Measurements from ENCODE around the gene STK17A.
"Not testable (repeated sequence)": the region's sequence is repeated elsewhere in the genome, so short reads cannot be mapped to it uniquely, and the experiment has no call there.

STK17A gene

GRCh38 chr7:43666938-43667337 lies 84.0 kb downstream of the STK17A start:
- no peak overlapping the region for H3K4me2 ChIP-seq
- no peaks in the 10 kb centered on the region for H3K27me3 ChIP-seq (ENCODE audit: insufficient read depth, low read depth)
- H3K36me3 ChIP-seq (ENCODE audit: insufficient read depth): 0 out of 2 replicates have a peak, but pooled peaks cover 3% of the 10 kb centered on the region
- no peak overlapping the region for H3K4me3 ChIP-seq (IDR thresholded peaks at IDR 0.05; ENCODE audit: insufficient read depth, low read depth, low read length)
- H3K27ac ChIP-seq: no peak overlapping the region
- H3K9ac ChIP-seq: no peak overlapping the region
- H4K20me1 ChIP-seq (ENCODE audit: insufficient read depth): no peaks in the 10 kb centered on the region
- peaks cover 18% of the 10 kb centered on the region for H3K4me1 ChIP-seq (ENCODE audit: low read depth, poor library complexity, severe bottlenecking)
- no peak for TF ChIP-seq CTCF (conservative IDR thresholded peaks at IDR 0.05; ENCODE audit: low read depth, low read length)
- H2AFZ ChIP-seq (ENCODE audit: low read depth): no peak overlapping the region
- peaks cover 78% of the 10 kb centered on the region for H3K79me2 ChIP-seq (ENCODE audit: insufficient read depth, low read depth)

GRCh38 chr7:43668035-43668434 lies 85.1 kb downstream of the STK17A start:
- Histone ChIP-seq H3K79me2 (ENCODE audit: insufficient read depth, low read depth) (peaks cover 85% of the 10 kb centered on the region), H4K20me1 (ENCODE audit: insufficient read depth) (no peaks in the 10 kb centered on the region), H3K36me3 (ENCODE audit: insufficient read depth) (0 out of 2 replicates have a peak, but pooled peaks cover 3% of the 10 kb centered on the region), H3K4me1 (ENCODE audit: low read depth, poor library complexity, severe bottlenecking) (peaks cover 18% of the 10 kb centered on the region), H3K4me2 (no peak overlapping the region), H3K27me3 (ENCODE audit: insufficient read depth, low read depth) (no peaks in the 10 kb centered on the region), H2AFZ (ENCODE audit: low read depth) (no peak overlapping the region), H3K4me3 (IDR thresholded peaks at IDR 0.05; ENCODE audit: insufficient read depth, low read depth, low read length) (no peak overlapping the region), H3K9ac (no peak overlapping the region), H3K27ac (no peak overlapping the region)
- no peak for TF ChIP-seq CTCF (conservative IDR thresholded peaks at IDR 0.05; ENCODE audit: low read depth, low read length)

GRCh38 chr7:43669286-43670081 lies 86.6 kb downstream of the STK17A start:
- H3K27me3 ChIP-seq (ENCODE audit: insufficient read depth, low read depth): no peaks in the 10 kb centered on the region
- H3K36me3 ChIP-seq (ENCODE audit: insufficient read depth): 0 out of 2 replicates have a peak, but pooled peaks cover 3% of the 10 kb centered on the region
- 0 out of 2 replicates have a peak, but pooled peaks cover 8% of the 10 kb centered on the region for H4K20me1 ChIP-seq (ENCODE audit: insufficient read depth)
- no peak overlapping the region for H3K4me2 ChIP-seq
- H3K79me2 ChIP-seq (ENCODE audit: insufficient read depth, low read depth): peaks cover 96% of the 10 kb centered on the region
- H3K4me3 ChIP-seq (IDR thresholded peaks at IDR 0.05; ENCODE audit: insufficient read depth, low read depth, low read length): no peak overlapping the region
- H2AFZ ChIP-seq (ENCODE audit: low read depth): no peak overlapping the region
- H3K27ac ChIP-seq: no peak overlapping the region
- H3K9ac ChIP-seq: no peak overlapping the region
- peaks cover 18% of the 10 kb centered on the region for H3K4me1 ChIP-seq (ENCODE audit: low read depth, poor library complexity, severe bottlenecking)
- TF ChIP-seq CTCF (conservative IDR thresholded peaks at IDR 0.05; ENCODE audit: low read depth, low read length): no peak

- H3K4me2 ChIP-seq: no peak overlapping the region
- H4K20me1 ChIP-seq (ENCODE audit: insufficient read depth): 0 out of 2 replicates have a peak, but pooled peaks cover 8% of the 10 kb centered on the region
- H3K79me2 ChIP-seq (ENCODE audit: insufficient read depth, low read depth): peaks cover 91% of the 10 kb centered on the region
- no peak overlapping the region for H2AFZ ChIP-seq (ENCODE audit: low read depth)
- no peaks in the 10 kb centered on the region for H3K36me3 ChIP-seq (ENCODE audit: insufficient read depth)
- H3K27me3 ChIP-seq (ENCODE audit: insufficient read depth, low read depth): no peaks in the 10 kb centered on the region
- no peak overlapping the region for H3K4me3 ChIP-seq (IDR thresholded peaks at IDR 0.05; ENCODE audit: insufficient read depth, low read depth, low read length)
- no peak overlapping the region for H3K9ac ChIP-seq
- H3K27ac ChIP-seq: no peak overlapping the region
- peaks cover 18% of the 10 kb centered on the region for H3K4me1 ChIP-seq (ENCODE audit: low read depth, poor library complexity, severe bottlenecking)
- TF ChIP-seq CTCF (conservative IDR thresholded peaks at IDR 0.05; ENCODE audit: low read depth, low read length): no peak
Observed at GRCh38 chr7:43671521-43671920, 88.6 kb downstream of the STK17A start.

GRCh38 chr7:43673243-43673976 lies 90.5 kb downstream of the STK17A start:
- H2AFZ ChIP-seq (ENCODE audit: low read depth); H3K9ac ChIP-seq; H3K36me3 ChIP-seq (ENCODE audit: insufficient read depth); H3K4me2 ChIP-seq; H3K27me3 ChIP-seq (ENCODE audit: insufficient read depth, low read depth); H3K4me3 ChIP-seq (IDR thresholded peaks at IDR 0.05; ENCODE audit: insufficient read depth, low read depth, low read length); H3K27ac ChIP-seq; H4K20me1 ChIP-seq (ENCODE audit: insufficient read depth): not testable (repeated sequence)
- peaks cover 88% of the 10 kb centered on the region for H3K79me2 ChIP-seq (ENCODE audit: insufficient read depth, low read depth)
- peaks cover 12% of the 10 kb centered on the region for H3K4me1 ChIP-seq (ENCODE audit: low read depth, poor library complexity, severe bottlenecking)
